HEK293T (cell line): ENCODE measurements around the gene ZNF679.

Source experiments
- BHLHE40 ChIP-seq: fragments of 450-650 bp; IDR thresholded peaks from 2 replicates; pipeline ENCODE4 v1.6.1; 2016; ENCODE audit warnings: mild to moderate bottlenecking, moderate library complexity, borderline replicate concordance
- ELF4 ChIP-seq: fragments of 450-650 bp; IDR thresholded peaks from 2 replicates; pipeline ENCODE4 v1.6.1; 2017; ENCODE audit warnings: antibody characterized with exemption
- L3MBTL2 ChIP-seq: fragments of 450-650 bp; conservative IDR thresholded peaks from 2 replicates; pipeline ENCODE4 v1.6.1; 2016; ENCODE audit warnings: mild to moderate bottlenecking
- SUZ12 ChIP-seq: fragments of 450-650 bp; IDR thresholded peaks from 2 replicates; pipeline ENCODE4 v1.6.1; 2016; ENCODE audit warnings: mild to moderate bottlenecking

- no peak for TF ChIP-seq L3MBTL2
- no peak for TF ChIP-seq SUZ12
- no peak for TF ChIP-seq ELF4
- TF ChIP-seq BHLHE40, result no peak
Measured at GRCh38 chr7:64310426-64310825, 82.2 kb downstream of the ZNF679 start.
